Breast epithelium (tissue), 4 donors: ENCODE results near the gene B4GALNT4. TPM values are rescaled to one million over a fixed set of nuclear protein-coding genes. Genes with fewer than 3 reads are reported as not detected.

ENCODE experiments used
- DNase-seq, 2 donors: peaks; one replicate each; pipeline ENCODE4 v3.0.0-alpha.2; 2019; ENCODE audit warnings: low spot score in 2 of 2
- H3K27ac ChIP-seq, 2 donors: fragments of 200-600 bp; sonication (generic) in 1 of 2; one replicate each; pipeline ENCODE4 v1.5.1; 2016 to 2019; ENCODE audit warnings: mild to moderate bottlenecking in 1 of 2
- H3K27me3 ChIP-seq, 2 donors: fragments of 200-600 bp; sonication (generic) in 1 of 2; one replicate each; pipeline versions ENCODE4 v1.5.1 to v1.6.0; 2017 to 2019; ENCODE audit warnings: control low read depth in 1 of 2, mild to moderate bottlenecking in 1 of 2
- H3K36me3 ChIP-seq: fragments of 200-600 bp; one replicate; pipeline ENCODE4 v1.5.1; 2019
- H3K4me1 ChIP-seq, 2 donors: fragments of 200-600 bp; sonication (generic); one replicate each; pipeline ENCODE4 v1.5.1; 2016 to 2019; ENCODE audit warnings: control low read depth in 1 of 2
- H3K4me3 ChIP-seq, 3 donors: fragments of 200-600 bp; sonication (generic); 1 replicate in 2 of 3; 2 replicates in 1 of 3; pipeline ENCODE4 v1.5.1; 2016 to 2019; ENCODE audit warnings: mild to moderate bottlenecking in 3 of 3, moderate library complexity in 2 of 3
- H3K9me3 ChIP-seq, 2 donors: fragments of 200-600 bp; sonication (generic) in 1 of 2; one replicate each; pipeline ENCODE4 v1.5.1; 2016 to 2019; ENCODE audit warnings: control low read depth in 1 of 2
- POLR2A ChIP-seq: fragments of 450-650 bp; IDR thresholded peaks from one replicate; pipeline ENCODE4 v1.6.1; 2016; ENCODE audit warnings: antibody characterized with exemption, mild to moderate bottlenecking, moderate library complexity
- POLR2AphosphoS5 ChIP-seq, 3 donors: sonication (generic); formaldehyde crosslinking; IDR thresholded peaks; one replicate each; pipeline ENCODE4 v1.6.1; 2017; ENCODE audit warnings: antibody characterized with exemption in 3 of 3
- intact Hi-C: fragments of 100-400 bp; cut with DNase I; formaldehyde crosslinking; loops from one replicate; pipeline ENCODE4 v1.15.1; 2023; ENCODE audit warnings: low total_unique reads
- total RNA-seq, 3 donors: library from RNA; depleted of rRNA; stranded (reverse); fragments of >200 nt; gene quantifications; one replicate each; pipeline ENCODE4 v1.1.0, GENCODE V29; 2016
- TF ChIP-seq, protein P1 (sequence below), 3 donors: fragments of 450-650 bp; IDR thresholded peaks; one replicate each; pipeline ENCODE4 v1.5.1; 2016 to 2017; ENCODE audit warnings: antibody characterized with exemption in 3 of 3, mild to moderate bottlenecking in 3 of 3, moderate library complexity in 3 of 3

Gene B4GALNT4
- total RNA-seq, 3 donors from 2014 or later, result 0.48 to 11.3 (median 8.2) TPM

GRCh38 chr11:405323-405953, 36.1 kb downstream of the B4GALNT4 start:
- Histone ChIP-seq H3K36me3 (no peaks in the 10 kb centered on the region), H3K27me3 (no peaks in the 10 kb centered on the region), H3K4me1 (peaks cover 0 to 6% of the 10 kb centered on the region in 2 donors), H3K9me3 (no peaks in the 10 kb centered on the region), H3K27ac (no peak overlapping the region), H3K4me3 (peak overlapping the region in 1 of 3 donors; percentile 76)
- no peak for DNase-seq
- TF ChIP-seq POLR2AphosphoS5 (IDR thresholded peaks at IDR 0.05) (no peak), POLR2A (no peak)
- TF ChIP-seq, protein P1, sequence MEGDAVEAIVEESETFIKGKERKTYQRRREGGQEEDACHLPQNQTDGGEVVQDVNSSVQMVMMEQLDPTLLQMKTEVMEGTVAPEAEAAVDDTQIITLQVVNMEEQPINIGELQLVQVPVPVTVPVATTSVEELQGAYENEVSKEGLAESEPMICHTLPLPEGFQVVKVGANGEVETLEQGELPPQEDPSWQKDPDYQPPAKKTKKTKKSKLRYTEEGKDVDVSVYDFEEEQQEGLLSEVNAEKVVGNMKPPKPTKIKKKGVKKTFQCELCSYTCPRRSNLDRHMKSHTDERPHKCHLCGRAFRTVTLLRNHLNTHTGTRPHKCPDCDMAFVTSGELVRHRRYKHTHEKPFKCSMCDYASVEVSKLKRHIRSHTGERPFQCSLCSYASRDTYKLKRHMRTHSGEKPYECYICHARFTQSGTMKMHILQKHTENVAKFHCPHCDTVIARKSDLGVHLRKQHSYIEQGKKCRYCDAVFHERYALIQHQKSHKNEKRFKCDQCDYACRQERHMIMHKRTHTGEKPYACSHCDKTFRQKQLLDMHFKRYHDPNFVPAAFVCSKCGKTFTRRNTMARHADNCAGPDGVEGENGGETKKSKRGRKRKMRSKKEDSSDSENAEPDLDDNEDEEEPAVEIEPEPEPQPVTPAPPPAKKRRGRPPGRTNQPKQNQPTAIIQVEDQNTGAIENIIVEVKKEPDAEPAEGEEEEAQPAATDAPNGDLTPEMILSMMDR (IDR thresholded peaks at IDR 0.05), result no peak
- intact Hi-C loops, result no loop called here

DNA sequence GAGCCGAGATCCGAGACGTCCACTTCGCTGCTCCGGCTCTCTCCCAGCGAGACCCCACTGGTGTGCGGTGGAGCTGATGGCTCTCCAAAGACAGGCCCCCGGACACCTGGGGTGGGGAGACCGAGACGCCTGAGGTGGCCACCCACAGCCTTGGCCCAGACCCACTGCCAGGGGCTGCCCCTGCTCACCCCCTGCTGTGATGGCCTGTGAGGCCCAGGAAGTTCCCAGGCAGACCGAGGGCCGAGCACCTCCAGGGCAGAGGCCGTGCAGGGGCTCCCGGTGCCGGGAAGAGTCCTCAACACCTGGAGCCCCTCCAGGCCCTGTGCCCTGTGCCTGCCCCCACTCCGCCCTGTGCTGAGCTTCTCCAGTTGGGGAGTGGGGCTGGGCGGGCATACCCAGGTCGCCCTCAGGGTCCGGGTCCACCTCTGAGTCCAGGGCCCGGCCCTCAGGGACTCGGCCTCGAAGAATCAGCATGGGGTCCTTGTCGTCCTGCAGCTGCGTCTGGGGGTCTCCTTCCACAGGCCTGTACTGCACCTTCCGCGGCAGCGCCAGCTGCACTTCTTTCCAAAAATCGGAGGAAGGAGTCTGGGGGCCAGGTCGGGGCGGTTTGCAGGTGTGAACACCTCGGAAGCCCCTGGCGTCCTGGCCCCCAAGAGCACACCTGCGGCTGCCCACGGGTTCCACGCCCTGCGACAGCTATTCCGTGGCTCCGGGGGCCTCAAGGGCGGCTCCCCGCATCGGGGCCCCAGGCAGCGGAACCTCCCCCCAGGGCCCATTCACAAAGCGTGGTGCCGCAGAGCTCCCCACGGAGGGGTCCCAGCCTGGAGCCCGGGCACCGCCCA, 36.9 kb downstream of the B4GALNT4 start:
- Histone ChIP-seq H3K9me3 (no peaks in the 10 kb centered on the region), H3K27ac (peak overlapping the region; percentile 45 to 68), H3K27me3 (no peaks in the 10 kb centered on the region), H3K36me3 (no peaks in the 10 kb centered on the region), H3K4me3 (peak overlapping the region; percentile 51 to 76 (median 51)), H3K4me1 (peaks cover 0 to 6% of the 10 kb centered on the region in 2 donors)
- DNase-seq, result no peak
- TF ChIP-seq POLR2AphosphoS5 (IDR thresholded peaks at IDR 0.05) (no peak), POLR2A (no peak)
- TF ChIP-seq, protein P1 (IDR thresholded peaks at IDR 0.05), result no peak
- intact Hi-C loops, result no loop called here

DNA sequence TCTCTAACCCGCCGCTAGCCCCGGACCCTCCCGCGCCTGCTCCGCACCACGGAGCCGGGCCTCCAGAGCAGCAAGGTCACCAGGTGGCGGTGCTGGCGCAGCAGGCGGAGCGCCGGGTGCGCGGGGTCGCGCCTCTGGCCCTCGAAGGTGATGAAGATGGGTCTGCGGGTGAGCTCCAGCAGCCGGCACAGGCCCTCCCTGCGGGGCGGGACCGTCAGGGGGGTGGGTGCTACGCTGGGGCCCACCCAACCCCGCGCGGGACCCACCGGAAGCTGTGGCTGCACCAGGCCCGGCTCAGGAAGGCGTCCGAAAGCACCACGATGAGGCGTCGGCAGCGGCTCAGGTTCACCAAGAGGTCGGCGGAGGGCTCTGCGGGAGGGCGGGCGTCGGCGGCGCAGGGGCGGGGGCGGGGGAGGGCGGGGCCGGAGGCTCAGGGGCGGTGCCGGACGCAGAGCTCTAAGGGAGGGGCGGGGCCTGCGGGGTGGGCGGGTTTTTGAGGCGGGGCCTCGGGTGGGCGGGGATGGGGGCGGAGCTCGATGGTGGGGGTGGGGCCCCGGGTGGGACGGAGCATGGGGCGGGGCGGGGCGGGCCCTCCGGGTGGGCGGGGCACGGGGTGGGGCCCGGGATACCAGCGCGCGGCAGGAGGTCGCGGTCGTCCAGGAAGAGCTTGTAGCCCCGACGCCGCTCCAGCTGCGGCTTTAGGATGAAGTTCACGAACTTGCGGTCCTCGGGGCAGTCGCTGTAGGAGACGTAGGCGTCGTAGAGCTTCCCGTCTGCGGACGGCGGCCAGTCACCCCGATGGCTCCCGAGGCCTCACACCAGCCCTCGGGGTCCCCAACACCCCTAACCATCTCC, 37.7 kb downstream of the B4GALNT4 start:
- intact Hi-C loops, result no loop called here
- Histone ChIP-seq H3K36me3 (no peaks in the 10 kb centered on the region), H3K4me1 (peaks cover 0 to 6% of the 10 kb centered on the region in 2 donors), H3K9me3 (no peaks in the 10 kb centered on the region), H3K4me3 (peak overlapping the region; percentile 51 to 76 (median 51)), H3K27me3 (no peaks in the 10 kb centered on the region), H3K27ac (peak overlapping the region; percentile 45 to 68)
- TF ChIP-seq POLR2AphosphoS5 (IDR thresholded peaks at IDR 0.05) (peak in 1 of 3 donors; percentile 32), POLR2A (no peak)
- TF ChIP-seq, protein P1 (IDR thresholded peaks at IDR 0.05), result peak in 1 of 3 donors; percentile 9
- DNase-seq, result peak in 1 of 2 donors; percentile 64

DNA sequence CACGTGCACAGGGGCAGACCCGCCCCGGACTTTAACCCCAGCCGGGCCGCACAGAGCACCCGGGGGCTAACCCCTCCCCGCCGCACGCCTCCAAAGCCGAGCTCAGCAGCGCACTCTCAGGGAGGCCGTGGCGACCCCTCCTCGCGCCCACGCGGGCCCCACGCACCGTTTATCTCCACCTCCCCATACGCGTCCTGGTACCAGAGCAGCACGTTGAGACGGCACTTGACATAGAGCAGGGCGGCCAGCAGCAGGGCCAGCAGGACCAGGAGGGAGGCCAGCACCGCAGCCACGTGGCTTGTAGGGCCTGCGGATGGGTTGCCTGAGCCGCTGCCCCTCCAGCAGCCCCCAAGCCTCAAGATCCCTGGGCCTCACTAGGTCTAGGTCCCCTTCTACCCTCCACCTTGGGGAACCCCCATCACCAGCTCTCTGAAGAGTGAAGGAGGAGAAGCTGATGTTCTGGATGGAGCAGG, 38.4 kb downstream of the B4GALNT4 start:
- H3K27me3 ChIP-seq, result no peaks in the 10 kb centered on the region
- peak overlapping the region; percentile 33 to 68 for H3K27ac ChIP-seq
- peaks cover 0 to 6% of the 10 kb centered on the region in 2 donors for H3K4me1 ChIP-seq
- H3K9me3 ChIP-seq, result no peaks in the 10 kb centered on the region
- H3K36me3 ChIP-seq, result no peaks in the 10 kb centered on the region
- TF ChIP-seq, protein P1 (IDR thresholded peaks at IDR 0.05), result no peak
- no peak for TF ChIP-seq POLR2AphosphoS5 (IDR thresholded peaks at IDR 0.05)
- no peak for TF ChIP-seq POLR2A
- intact Hi-C loops, result no loop called here
- H3K4me3 ChIP-seq, result peak overlapping the region in 2 of 3 donors; percentile 51 to 76
- DNase-seq, result no peak
